SK-N-SH treated with all-trans-retinoic acid at 6 μM for 48 hours (cell line): Measurements from ENCODE around the gene TBC1D7.

Experiments
- ATAC-seq: fragments of 200-7000 bp; cut with Tn5 transposase; 3 replicates; pipeline ENCODE4 v1.9.1; 2020; ENCODE audit warnings: mild to moderate bottlenecking, moderate library complexity
- ARNTL ChIP-seq: fragments of 450-650 bp; formaldehyde crosslinking; IDR thresholded peaks from 2 replicates; pipeline ENCODE4 v1.5.0; 2020; ENCODE audit warnings: low read depth, mild to moderate bottlenecking, moderate library complexity, borderline replicate concordance
- BACH2 ChIP-seq: fragments of 250-450 bp; sonication (Bioruptor Pico); IDR thresholded peaks from 2 replicates; pipeline ENCODE4 v1.9.0; 2021; ENCODE audit warnings: mild to moderate bottlenecking, borderline replicate concordance
- CSDC2 ChIP-seq: fragments of 250-450 bp; sonication (Bioruptor Pico); IDR thresholded peaks from 2 replicates; pipeline ENCODE4 v1.5.0; 2020; ENCODE audit warnings: mild to moderate bottlenecking, moderate library complexity
- CSRNP3 ChIP-seq: fragments of 250-450 bp; sonication (Bioruptor Pico); IDR thresholded peaks from 2 replicates; pipeline ENCODE4 v1.5.1; 2021; ENCODE audit warnings: mild to moderate bottlenecking, moderate library complexity
- ESRRG ChIP-seq: fragments of 250-450 bp; sonication (Bioruptor Pico); IDR thresholded peaks from 2 replicates; pipeline ENCODE4 v1.6.1; 2021; ENCODE audit warnings: mild to moderate bottlenecking
- GLIS3 ChIP-seq: fragments of 250-450 bp; sonication (Bioruptor Pico); IDR thresholded peaks from 2 replicates; pipeline ENCODE4 v1.5.0; 2020; ENCODE audit warnings: mild to moderate bottlenecking, moderate library complexity
- ISL1 ChIP-seq: fragments of 250-450 bp; sonication (Bioruptor Pico); IDR thresholded peaks from 2 replicates; pipeline ENCODE4 v2.1.2; 2022; ENCODE audit warnings: mild to moderate bottlenecking, moderate library complexity
- OSR1 ChIP-seq: fragments of 250-450 bp; sonication (Bioruptor Pico); IDR thresholded peaks from 2 replicates; pipeline ENCODE4 v1.8.0; 2022; ENCODE audit warnings: moderate library complexity, mild to moderate bottlenecking, inconsistent platforms
- PATZ1 ChIP-seq: fragments of 250-450 bp; sonication (Bioruptor Pico); IDR thresholded peaks from 2 replicates; pipeline ENCODE4 v1.8.0; 2020; ENCODE audit warnings: mild to moderate bottlenecking, moderate library complexity, borderline replicate concordance
- PPARA ChIP-seq: fragments of 250-450 bp; sonication (Bioruptor Pico); IDR thresholded peaks from 2 replicates; pipeline ENCODE4 v1.5.0; 2020; ENCODE audit warnings: mild to moderate bottlenecking, borderline replicate concordance
- SNAI2 ChIP-seq: fragments of 250-450 bp; sonication (Bioruptor Pico); IDR thresholded peaks from 2 replicates; pipeline ENCODE4 v1.5.0; 2020; ENCODE audit warnings: mild to moderate bottlenecking, moderate library complexity
- TCF4 ChIP-seq: fragments of 250-450 bp; sonication (Bioruptor Pico); IDR thresholded peaks from 2 replicates; pipeline ENCODE4 v1.8.0; 2021; ENCODE audit warnings: mild to moderate bottlenecking, moderate library complexity, borderline replicate concordance
- TOX ChIP-seq: fragments of 250-450 bp; sonication (Bioruptor Pico); IDR thresholded peaks from 2 replicates; pipeline ENCODE4 v1.8.0; 2021; ENCODE audit warnings: mild to moderate bottlenecking, moderate library complexity, borderline replicate concordance
- ZC3H10 ChIP-seq: fragments of 250-450 bp; sonication (Bioruptor Pico); IDR thresholded peaks from 2 replicates; pipeline ENCODE4 v1.5.1; 2021; ENCODE audit warnings: mild to moderate bottlenecking, moderate library complexity
- ZFP3 ChIP-seq: fragments of 250-450 bp; sonication (Bioruptor Pico); IDR thresholded peaks from 2 replicates; pipeline ENCODE4 v1.5.0; 2020; ENCODE audit warnings: mild to moderate bottlenecking, moderate library complexity
- ZFP30 ChIP-seq: fragments of 450-650 bp; formaldehyde crosslinking; IDR thresholded peaks from 2 replicates; pipeline ENCODE4 v1.5.0; 2022; ENCODE audit warnings: mild to moderate bottlenecking, moderate library complexity
- ZNF565 ChIP-seq: fragments of 450-650 bp; formaldehyde crosslinking; conservative IDR thresholded peaks from 2 replicates; pipeline ENCODE4 v1.5.0; 2020; ENCODE audit warnings: low read depth, mild to moderate bottlenecking, moderate library complexity
- ZNF70 ChIP-seq: fragments of 450-650 bp; formaldehyde crosslinking; IDR thresholded peaks from 2 replicates; pipeline ENCODE4 v1.5.0; 2020; ENCODE audit warnings: mild to moderate bottlenecking, moderate library complexity
- ZNF8 ChIP-seq: fragments of 450-650 bp; formaldehyde crosslinking; IDR thresholded peaks from 2 replicates; pipeline ENCODE4 v1.5.0; 2020; ENCODE audit warnings: mild to moderate bottlenecking, moderate library complexity
- TF ChIP-seq, protein P1 (sequence below): fragments of 250-450 bp; sonication (Bioruptor Pico); IDR thresholded peaks from 2 replicates; pipeline ENCODE4 v1.8.0; 2021; ENCODE audit warnings: low read depth, mild to moderate bottlenecking, moderate library complexity, borderline replicate concordance
- TF ChIP-seq, protein P2 (sequence below): fragments of 250-450 bp; sonication (Bioruptor Pico); IDR thresholded peaks from 2 replicates; pipeline ENCODE4 v1.5.0; 2020; ENCODE audit warnings: mild to moderate bottlenecking, moderate library complexity

TBC1D7 gene

DNA sequence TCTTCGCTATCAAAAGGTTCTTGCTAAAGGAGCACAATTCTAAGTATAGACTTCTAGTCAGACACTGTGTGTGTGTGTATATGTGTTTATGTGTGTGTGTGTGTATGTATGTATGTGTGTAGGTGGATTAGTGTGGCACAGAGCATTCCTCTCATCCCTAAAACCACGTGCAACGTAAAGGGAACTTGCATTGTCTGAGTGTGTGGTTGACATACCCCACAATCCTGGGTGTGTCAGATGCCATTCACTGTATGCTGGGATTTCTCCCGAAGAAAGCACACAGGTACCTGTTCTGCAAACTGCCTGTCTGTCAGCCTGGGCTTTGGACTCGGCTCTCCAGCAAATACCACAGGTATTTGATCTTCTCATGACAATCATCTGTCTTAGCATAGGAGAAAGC lies 42.3 kb upstream of the TBC1D7 start:
- ATAC-seq: no peak
- TF ChIP-seq TCF4 (CRISPR knock-in tag) (no peak), ZNF565 (CRISPR knock-in tag) (no peak)

DNA sequence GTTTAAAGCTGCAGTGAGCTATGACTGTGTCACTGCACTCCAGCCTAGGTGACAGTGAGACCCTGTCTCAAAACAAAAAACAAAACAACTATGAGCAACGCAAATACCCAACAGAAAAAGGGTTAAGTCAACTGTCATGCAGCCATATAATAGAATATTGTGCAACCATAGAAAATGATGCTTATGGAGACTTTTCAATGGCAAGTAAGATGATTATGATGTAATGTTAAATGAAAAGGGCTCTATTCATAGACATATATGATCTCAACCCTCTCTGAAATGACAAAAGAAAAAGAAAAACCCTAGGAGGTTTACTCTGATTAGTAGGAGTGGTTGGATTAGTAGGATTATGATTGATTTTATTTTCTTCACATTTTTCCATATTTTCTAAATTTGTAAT lies 41.3 kb upstream of the TBC1D7 start:
- ATAC-seq: no peak
- TF ChIP-seq ISL1 (CRISPR knock-in tag) (no peak), ZNF70 (CRISPR knock-in tag) (no peak), ZFP30 (no peak), ZFP3 (CRISPR knock-in tag) (no peak), GLIS3 (no peak)

DNA sequence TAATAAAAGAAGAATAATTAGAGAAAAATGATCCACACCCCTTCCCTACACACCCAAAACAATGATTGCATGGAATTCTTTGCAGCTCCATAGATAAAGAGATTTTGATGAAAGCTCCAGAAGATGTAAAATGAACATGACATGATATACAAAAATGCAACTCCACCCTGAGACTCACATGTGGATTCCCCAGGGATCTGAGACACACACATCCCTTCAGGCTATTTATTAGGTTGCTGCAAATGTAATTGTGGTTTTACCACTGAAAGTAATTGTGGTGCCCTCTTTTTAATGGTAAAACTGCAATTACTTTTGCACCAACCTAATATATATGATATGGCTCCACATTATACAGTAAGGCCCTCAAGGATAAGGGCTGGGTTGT lies 40.4 kb upstream of the TBC1D7 start:
- no peak for TF ChIP-seq TOX (CRISPR knock-in tag)
- no peak for TF ChIP-seq PPARA
- no peak for TF ChIP-seq ISL1 (CRISPR knock-in tag)
- no peak for TF ChIP-seq ZNF565 (CRISPR knock-in tag)
- TF ChIP-seq OSR1 (CRISPR knock-in tag): no peak
- TF ChIP-seq, protein P1, sequence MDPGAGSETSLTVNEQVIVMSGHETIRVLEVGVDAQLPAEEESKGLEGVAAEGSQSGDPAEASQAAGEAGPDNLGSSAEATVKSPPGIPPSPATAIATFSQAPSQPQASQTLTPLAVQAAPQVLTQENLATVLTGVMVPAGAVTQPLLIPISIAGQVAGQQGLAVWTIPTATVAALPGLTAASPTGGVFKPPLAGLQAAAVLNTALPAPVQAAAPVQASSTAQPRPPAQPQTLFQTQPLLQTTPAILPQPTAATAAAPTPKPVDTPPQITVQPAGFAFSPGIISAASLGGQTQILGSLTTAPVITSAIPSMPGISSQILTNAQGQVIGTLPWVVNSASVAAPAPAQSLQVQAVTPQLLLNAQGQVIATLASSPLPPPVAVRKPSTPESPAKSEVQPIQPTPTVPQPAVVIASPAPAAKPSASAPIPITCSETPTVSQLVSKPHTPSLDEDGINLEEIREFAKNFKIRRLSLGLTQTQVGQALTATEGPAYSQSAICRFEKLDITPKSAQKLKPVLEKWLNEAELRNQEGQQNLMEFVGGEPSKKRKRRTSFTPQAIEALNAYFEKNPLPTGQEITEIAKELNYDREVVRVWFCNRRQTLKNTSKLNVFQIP (CRISPR knock-in tag): no peak
- TF ChIP-seq ZNF70 (CRISPR knock-in tag): no peak
- no peak for TF ChIP-seq CSRNP3 (CRISPR knock-in tag)
- TF ChIP-seq BACH2 (CRISPR knock-in tag): no peak
- TF ChIP-seq ESRRG: no peak
- TF ChIP-seq, protein P2, sequence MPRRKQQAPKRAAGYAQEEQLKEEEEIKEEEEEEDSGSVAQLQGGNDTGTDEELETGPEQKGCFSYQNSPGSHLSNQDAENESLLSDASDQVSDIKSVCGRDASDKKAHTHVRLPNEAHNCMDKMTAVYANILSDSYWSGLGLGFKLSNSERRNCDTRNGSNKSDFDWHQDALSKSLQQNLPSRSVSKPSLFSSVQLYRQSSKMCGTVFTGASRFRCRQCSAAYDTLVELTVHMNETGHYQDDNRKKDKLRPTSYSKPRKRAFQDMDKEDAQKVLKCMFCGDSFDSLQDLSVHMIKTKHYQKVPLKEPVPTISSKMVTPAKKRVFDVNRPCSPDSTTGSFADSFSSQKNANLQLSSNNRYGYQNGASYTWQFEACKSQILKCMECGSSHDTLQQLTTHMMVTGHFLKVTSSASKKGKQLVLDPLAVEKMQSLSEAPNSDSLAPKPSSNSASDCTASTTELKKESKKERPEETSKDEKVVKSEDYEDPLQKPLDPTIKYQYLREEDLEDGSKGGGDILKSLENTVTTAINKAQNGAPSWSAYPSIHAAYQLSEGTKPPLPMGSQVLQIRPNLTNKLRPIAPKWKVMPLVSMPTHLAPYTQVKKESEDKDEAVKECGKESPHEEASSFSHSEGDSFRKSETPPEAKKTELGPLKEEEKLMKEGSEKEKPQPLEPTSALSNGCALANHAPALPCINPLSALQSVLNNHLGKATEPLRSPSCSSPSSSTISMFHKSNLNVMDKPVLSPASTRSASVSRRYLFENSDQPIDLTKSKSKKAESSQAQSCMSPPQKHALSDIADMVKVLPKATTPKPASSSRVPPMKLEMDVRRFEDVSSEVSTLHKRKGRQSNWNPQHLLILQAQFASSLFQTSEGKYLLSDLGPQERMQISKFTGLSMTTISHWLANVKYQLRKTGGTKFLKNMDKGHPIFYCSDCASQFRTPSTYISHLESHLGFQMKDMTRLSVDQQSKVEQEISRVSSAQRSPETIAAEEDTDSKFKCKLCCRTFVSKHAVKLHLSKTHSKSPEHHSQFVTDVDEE (CRISPR knock-in tag): no peak
- no peak for TF ChIP-seq SNAI2
- no peak for TF ChIP-seq GLIS3
- no peak for TF ChIP-seq CSDC2 (CRISPR knock-in tag)
- no peak for TF ChIP-seq ZFP30
- TF ChIP-seq ZC3H10 (CRISPR knock-in tag): no peak
- no peak for TF ChIP-seq ZNF8 (CRISPR knock-in tag)
- no peak for ATAC-seq

DNA sequence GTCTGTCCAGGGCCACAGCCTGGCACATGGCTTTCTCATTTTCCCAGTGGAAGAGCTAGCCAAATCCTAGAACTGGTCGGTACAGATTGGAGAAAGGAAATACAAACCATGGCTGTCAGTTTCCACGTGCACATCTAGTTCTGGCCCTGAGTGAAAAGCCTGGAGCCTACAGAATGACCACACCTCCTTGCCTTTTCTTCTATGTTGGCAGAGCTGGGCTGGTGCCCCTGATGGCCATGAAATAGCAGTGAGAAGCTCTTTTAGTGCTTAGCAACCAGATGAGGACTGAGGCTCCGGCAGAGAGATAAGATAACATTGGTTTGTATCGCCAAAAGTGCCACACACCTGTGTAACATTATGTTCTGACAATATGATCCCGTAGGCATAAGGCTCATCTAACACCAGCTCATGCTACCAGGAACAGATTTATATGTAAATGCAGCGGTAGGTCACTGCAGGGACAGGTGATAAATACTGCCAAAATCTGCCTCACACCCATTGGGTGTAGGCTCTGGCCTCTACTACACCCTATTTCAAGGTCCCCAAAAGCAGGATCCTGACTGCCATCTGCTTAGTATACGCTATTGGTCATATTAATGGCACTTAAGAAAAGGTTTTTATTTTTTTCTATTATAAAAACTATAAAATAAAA lies 39.9 kb upstream of the TBC1D7 start:
- ATAC-seq: no peak
- no peak for TF ChIP-seq SNAI2
- no peak for TF ChIP-seq CSRNP3 (CRISPR knock-in tag)
- TF ChIP-seq ARNTL (CRISPR knock-in tag): no peak
- TF ChIP-seq OSR1 (CRISPR knock-in tag): no peak
- no peak for TF ChIP-seq ZNF8 (CRISPR knock-in tag)
- TF ChIP-seq TOX (CRISPR knock-in tag): no peak
- TF ChIP-seq, protein P2 (CRISPR knock-in tag): no peak
- no peak for TF ChIP-seq CSDC2 (CRISPR knock-in tag)
- TF ChIP-seq ESRRG: no peak
- TF ChIP-seq PPARA: no peak
- no peak for TF ChIP-seq PATZ1 (CRISPR knock-in tag)
